Kidney (tissue), 14 donors: ENCODE measurements around the gene GCSAM. TPM values are rescaled to one million over a fixed set of nuclear protein-coding genes. Genes with fewer than 3 reads are reported as not detected.

ENCODE experiments used
- DNase-seq, 5 donors: peaks; one replicate each; pipeline ENCODE4 v3.0.0-alpha.2; 2013 to 2020
- FAIRE-seq: peaks from 2 replicates; lab custom pipeline; 2012; peaks lifted over from hg19 to GRCh38; lab: Jason Lieb, UNC
- H3K27ac ChIP-seq, 2 donors: one replicate each; pipeline ENCODE4 v1.7.0; 2013; ENCODE audit warnings: low read depth in 2 of 2, low read length in 2 of 2, inconsistent platforms in 1 of 2
- H3K27me3 ChIP-seq: one replicate; pipeline ENCODE4 v1.7.1; 2013; ENCODE audit warnings: low read length, inconsistent platforms; ENCODE audit not compliant: control insufficient read depth, insufficient read depth
- H3K36me3 ChIP-seq, 3 donors: one replicate each; pipeline versions ENCODE4 v1.7.0 to v1.7.1; 2013; ENCODE audit warnings: low read length in 3 of 3, control low read depth in 1 of 3, inconsistent platforms in 1 of 3; ENCODE audit not compliant: insufficient read depth in 3 of 3, control insufficient read depth in 2 of 3
- H3K4me1 ChIP-seq, 3 donors: one replicate each; pipeline versions ENCODE4 v1.7.0 to v1.7.1; 2013; ENCODE audit warnings: low read length in 3 of 3, inconsistent platforms in 1 of 3, low read depth in 1 of 3; ENCODE audit not compliant: control insufficient read depth in 2 of 3, insufficient read depth in 2 of 3
- H3K4me3 ChIP-seq, 3 donors: one replicate each; pipeline versions ENCODE4 v1.7.0 to v1.8.1; 2013; ENCODE audit warnings: low read length in 3 of 3, control low read depth in 1 of 3, inconsistent platforms in 1 of 3
- H3K9ac ChIP-seq, 3 donors: one replicate each; pipeline versions ENCODE4 v1.7.0 to v1.7.1; 2013; ENCODE audit warnings: low read length in 3 of 3, control low read depth in 1 of 3, inconsistent platforms in 1 of 3
- H3K9me3 ChIP-seq, 3 donors: one replicate each; pipeline versions ENCODE4 v1.7.0 to v1.7.1; 2013; ENCODE audit warnings: low read length in 3 of 3, control low read depth in 1 of 3, inconsistent platforms in 1 of 3; ENCODE audit not compliant: control insufficient read depth in 2 of 3, insufficient read depth in 1 of 3
- intact Hi-C: fragments of 100-400 bp; cut with DNase I; formaldehyde crosslinking; loops from one replicate; pipeline ENCODE4 v1.11.1; 2022
- polyA plus RNA-seq: library from polyadenylated mRNA; stranded (reverse); fragments of 350-450 nt; fragmentation: Illumina TruSeq; extraction: RNeasy Lipid Tissue Mini Kit (QIAGEN cat#74804); gene quantifications from one replicate; pipeline ENCODE4 v1.2.3, GENCODE V29; 2014; ENCODE audit warnings: low read depth, low replicate concordance; ENCODE audit not compliant: insufficient read depth
- total RNA-seq: library from RNA; stranded (reverse); fragmentation: NEBNext Ultra II Directional; extraction: Animal tissue kit (Norgen Biotek cat#: 25700); gene quantifications from one replicate; pipeline ENCODE4 v1.2.1, GENCODE V29; 2021
- TF ChIP-seq, protein P1 (sequence below): IDR thresholded peaks from 3 replicates; pipeline ENCODE4 v1.5.1; 2012; ENCODE audit warnings: mild to moderate bottlenecking, moderate library complexity, borderline replicate concordance; ENCODE audit not compliant: insufficient read depth; ENCODE audit errors: extremely low read depth
- donor health status: control.
- donor health status: control.
- donor health status: control.
- donor health status: control.
- donor health status: control.
- donor health status: DM: yes; HTN: yes; CAD: no.
- donor health status: Normal renal cell carcinoma (clear cell type).

Gene GCSAM
- total and polyA plus RNA-seq, 2 donors from 2014 or later: 0.88 TPM; not detected in 1

DNA sequence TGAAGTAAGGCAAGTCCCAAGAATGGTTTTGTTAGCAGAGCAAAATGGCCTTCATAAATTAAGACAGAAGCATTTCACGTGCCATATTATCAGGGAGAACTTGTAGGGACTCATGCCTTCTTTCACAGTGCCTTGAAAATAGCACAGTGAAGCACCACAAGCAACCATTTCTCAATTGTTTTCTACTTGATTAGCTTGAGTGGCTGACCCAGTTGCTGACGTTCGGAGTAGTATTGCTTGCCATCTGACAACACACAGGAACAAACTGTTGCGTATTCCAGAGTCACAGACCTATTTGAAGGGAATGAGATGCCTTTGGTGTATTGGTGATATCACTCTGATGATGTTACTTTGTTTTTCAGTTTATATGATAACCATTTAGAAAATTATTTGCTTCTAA is 49.8 kb downstream of the GCSAM start:
- Histone ChIP-seq H3K27me3 (no peaks in the 10 kb centered on the region), H3K4me3 (no peak overlapping the region), H3K9me3 (no peaks in the 10 kb centered on the region), H3K36me3 (no peaks in the 10 kb centered on the region), H3K4me1 (peaks cover 0 to 13% (median 4%) of the 10 kb centered on the region in 3 donors), H3K27ac (no peak overlapping the region), H3K9ac (no peak overlapping the region)
- FAIRE-seq (no peak), DNase-seq (no peak)
- intact Hi-C loops: no loop called here
- TF ChIP-seq, protein P1, sequence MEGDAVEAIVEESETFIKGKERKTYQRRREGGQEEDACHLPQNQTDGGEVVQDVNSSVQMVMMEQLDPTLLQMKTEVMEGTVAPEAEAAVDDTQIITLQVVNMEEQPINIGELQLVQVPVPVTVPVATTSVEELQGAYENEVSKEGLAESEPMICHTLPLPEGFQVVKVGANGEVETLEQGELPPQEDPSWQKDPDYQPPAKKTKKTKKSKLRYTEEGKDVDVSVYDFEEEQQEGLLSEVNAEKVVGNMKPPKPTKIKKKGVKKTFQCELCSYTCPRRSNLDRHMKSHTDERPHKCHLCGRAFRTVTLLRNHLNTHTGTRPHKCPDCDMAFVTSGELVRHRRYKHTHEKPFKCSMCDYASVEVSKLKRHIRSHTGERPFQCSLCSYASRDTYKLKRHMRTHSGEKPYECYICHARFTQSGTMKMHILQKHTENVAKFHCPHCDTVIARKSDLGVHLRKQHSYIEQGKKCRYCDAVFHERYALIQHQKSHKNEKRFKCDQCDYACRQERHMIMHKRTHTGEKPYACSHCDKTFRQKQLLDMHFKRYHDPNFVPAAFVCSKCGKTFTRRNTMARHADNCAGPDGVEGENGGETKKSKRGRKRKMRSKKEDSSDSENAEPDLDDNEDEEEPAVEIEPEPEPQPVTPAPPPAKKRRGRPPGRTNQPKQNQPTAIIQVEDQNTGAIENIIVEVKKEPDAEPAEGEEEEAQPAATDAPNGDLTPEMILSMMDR: no peak

DNA sequence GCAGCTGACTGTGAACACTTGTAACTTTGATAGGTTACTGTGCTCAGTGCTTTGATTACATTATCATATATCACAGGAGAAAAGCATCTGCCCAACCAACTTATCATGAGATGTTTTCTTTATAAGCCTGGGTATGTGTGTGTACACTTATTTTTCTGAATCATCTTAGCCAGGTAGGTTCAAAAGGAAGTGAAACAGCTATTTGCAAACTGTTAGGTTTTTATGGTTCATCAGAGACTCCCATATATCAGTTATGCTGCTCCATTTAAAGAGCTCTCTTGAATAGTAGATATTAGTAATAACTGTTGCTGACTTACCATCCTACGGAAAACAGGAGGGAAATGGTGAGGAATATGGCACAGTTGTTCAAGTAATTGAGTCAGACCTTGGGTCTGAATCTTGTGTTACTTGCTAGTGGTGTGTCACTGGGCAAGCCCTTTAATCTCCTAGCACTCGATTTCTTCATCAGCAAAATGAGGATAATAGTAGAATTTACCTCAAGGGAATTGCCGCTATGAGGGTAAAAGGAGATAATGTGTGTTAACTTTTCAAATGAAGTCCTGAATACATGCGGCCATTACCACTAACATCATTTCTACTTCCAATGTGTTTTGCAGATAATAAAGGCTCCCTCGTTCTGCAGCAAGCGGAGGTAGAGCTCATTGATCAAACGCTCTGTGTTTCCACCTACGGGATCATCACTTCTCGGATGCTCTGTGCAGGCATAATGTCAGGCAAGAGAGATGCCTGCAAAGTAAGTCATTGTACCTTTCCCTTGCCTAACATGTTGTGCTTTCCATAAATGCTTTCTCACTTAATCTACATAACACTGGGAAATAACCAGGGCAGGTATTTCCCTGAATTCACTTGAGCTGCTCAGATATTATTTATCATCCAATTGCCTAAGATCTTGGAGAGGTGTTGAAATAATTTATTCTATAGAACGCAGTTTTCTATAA is 54.6 kb downstream of the GCSAM start:
- peaks cover 0 to 3% (median 0%) of the 10 kb centered on the region in 3 donors for H3K4me1 ChIP-seq
- H3K9me3 ChIP-seq: no peaks in the 10 kb centered on the region
- H3K27me3 ChIP-seq: no peaks in the 10 kb centered on the region
- H3K4me3 ChIP-seq: no peak overlapping the region
- intact Hi-C loops: no loop called here
- H3K9ac ChIP-seq: no peak overlapping the region
- DNase-seq (no peak), FAIRE-seq (no peak)
- H3K36me3 ChIP-seq: no peaks in the 10 kb centered on the region
- no peak overlapping the region for H3K27ac ChIP-seq
- TF ChIP-seq, protein P1: no peak

DNA sequence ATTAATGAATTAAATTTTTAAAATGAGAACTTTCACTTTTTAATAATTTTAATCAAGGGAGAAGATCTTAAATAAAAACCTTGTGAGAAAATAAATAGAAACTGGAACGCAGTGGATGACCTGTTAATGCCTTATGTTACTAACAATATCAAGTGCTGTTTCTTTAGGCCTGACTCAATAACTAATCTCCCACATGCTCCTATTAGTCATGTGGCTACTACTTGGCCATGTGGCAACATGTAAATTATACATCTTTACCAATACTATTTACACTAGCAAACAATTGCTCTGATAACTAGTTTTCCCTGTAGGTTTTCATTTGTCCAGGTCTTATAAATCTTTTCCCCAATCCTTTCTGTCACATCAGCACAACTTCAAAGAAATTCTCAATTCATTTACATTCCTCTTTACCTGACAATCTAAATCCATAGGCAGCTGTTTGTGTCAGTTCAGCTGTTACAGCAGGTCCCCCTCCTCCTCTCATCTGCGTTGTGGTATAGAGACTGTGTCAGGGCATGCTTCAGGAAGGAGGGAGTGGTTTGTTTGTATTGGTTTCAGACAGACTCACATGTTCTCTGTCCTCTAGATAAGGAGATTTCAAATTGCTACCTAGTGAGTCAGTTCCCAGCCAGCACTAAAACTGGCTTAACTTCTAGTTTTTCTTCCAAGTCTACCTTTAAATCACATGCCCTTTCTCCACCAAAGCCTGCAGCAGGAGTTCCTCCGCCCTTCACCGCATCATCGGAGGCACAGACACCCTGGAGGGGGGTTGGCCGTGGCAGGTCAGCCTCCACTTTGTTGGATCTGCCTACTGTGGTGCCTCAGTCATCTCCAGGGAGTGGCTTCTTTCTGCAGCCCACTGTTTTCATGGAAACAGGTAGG is 58.2 kb downstream of the GCSAM start:
- intact Hi-C loops: no loop called here
- Histone ChIP-seq H3K36me3 (no peaks in the 10 kb centered on the region), H3K27me3 (no peaks in the 10 kb centered on the region), H3K9ac (no peak overlapping the region), H3K4me1 (peaks cover 0 to 3% (median 0%) of the 10 kb centered on the region in 3 donors), H3K4me3 (no peak overlapping the region), H3K9me3 (no peaks in the 10 kb centered on the region), H3K27ac (no peak overlapping the region)
- TF ChIP-seq, protein P1: no peak
- FAIRE-seq (no peak), DNase-seq (peak in 2 of 5 donors; percentile 13 to 79)
